DMS153 (cell line): ENCODE data around the gene RGL4.

ENCODE experiments used
- DNase-seq: peaks from one replicate; lab custom pipeline; 2025; lab: John Stamatoyannopoulos, UW

Gene RGL4

DNA sequence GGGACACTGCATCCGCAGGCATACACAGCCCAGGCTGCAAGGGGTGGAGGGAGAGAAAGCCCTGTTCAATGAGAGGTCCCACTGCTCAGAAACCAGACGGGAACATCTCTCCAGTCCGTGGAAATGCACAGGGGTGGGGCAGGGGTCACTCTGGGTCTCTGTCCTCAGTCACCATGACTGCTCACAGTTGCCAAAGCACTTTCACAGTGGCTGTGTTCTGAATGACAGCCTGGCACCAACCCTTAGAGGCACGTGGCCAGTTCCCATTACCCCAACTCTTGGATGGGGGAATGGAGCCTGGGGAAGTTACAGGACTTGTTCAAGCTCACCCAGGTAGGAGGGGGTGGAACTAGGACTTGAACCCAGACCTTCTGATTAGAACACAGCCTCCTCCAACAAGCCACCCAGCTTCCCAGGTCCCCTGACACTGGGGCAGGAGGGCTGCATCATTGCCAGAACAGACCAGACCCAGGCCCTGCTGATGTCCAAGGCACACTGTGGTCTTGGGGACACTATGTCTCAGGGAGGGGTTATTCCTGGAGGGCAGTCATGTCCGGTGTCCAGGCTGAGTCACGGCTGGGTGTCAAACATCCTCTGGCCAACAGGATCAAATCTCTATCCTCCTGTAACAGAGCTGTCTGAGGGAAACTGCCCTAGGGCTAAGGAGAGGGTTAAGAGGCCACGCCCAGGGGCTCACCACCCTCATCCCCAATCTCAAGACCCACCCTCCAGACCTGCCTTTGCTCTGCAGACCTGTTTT, 51.9 kb downstream of the RGL4 start:
- DNase-seq = no peak

DNA sequence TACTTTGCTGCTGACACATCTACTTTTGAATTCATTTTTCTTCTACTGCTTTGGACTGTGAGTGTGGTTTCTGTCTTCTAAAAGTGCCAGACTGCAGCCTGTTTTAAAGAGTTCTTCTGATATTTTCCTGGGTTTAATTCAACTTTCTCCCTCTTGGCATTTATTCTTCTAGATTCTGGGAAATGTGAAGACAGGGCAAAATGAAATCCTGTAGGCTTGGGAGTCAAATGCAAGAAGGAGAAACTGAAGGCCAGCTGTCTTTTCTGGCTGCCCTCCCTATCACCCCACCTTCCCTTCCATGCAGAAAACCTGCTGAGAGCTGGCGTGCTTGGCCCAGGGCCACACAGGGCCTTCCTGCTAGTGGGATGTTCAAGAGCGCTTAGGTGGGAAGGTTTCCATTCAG, 52.5 kb downstream of the RGL4 start:
- no peak for DNase-seq

GRCh38 chr22:23744001-23744400, 53.2 kb downstream of the RGL4 start:
- no peak for DNase-seq

- DNase-seq = no peak
Observed at GRCh38 chr22:23744485-23744884, 53.7 kb downstream of the RGL4 start.

GRCh38 chr22:23745791-23746190, 55.0 kb downstream of the RGL4 start:
- DNase-seq = no peak
